ENCODE results near the gene HOXC6. TPM values are rescaled to one million over a fixed set of nuclear protein-coding genes. Genes with fewer than 3 reads are reported as not detected.

HOXC6 gene
- total and polyA plus RNA-seq, 2 of the 8 experiments (the other 6 are each of a cell fraction or from before 2014, with no cell fraction given), result not detected

GRCh38 chr12:54025499-54026405 lies 2.5 kb upstream of the HOXC6 start:
- Histone ChIP-seq H3K79me2 (ENCODE audit: control insufficient read depth in 1 of 2, insufficient read depth in 2 of 2, low read length in 2 of 2) (no peaks in the 10 kb centered on the region), H3K9me3 (ENCODE audit: insufficient read depth in 2 of 2, low read depth in 1 of 2, low read length in 1 of 2) (no peaks in the 10 kb centered on the region), H2BK5ac (ENCODE audit: low read depth, low read length) (no peak overlapping the region), H3K56ac (replicated peaks; ENCODE audit: insufficient read length, low read depth, low read length) (no peak overlapping the region), H3K4me3 (ENCODE audit: extremely low read depth in 1 of 4, insufficient read depth in 2 of 4, low read depth in 3 of 4, low read length in 4 of 4) (no peak overlapping the region), H3K14ac (ENCODE audit: insufficient read length) (no peak overlapping the region), H3K27ac (ENCODE audit: low read depth, low read length) (no peak overlapping the region), H3K23me2 (ENCODE audit: low read depth, low read length) (no peaks in the 10 kb centered on the region), H3K4me2 (ENCODE audit: insufficient read depth in 1 of 2, low read depth in 2 of 2, low read length in 2 of 2) (no peak overlapping the region), H3K4ac (replicated peaks; ENCODE audit: insufficient read length, low read depth, low read length) (no peak overlapping the region), H3K79me1 (ENCODE audit: low read depth, low read length) (no peaks in the 10 kb centered on the region), H3K18ac (ENCODE audit: extremely low read depth, low read length) (no peak overlapping the region), H2BK15ac (ENCODE audit: low read length) (no peak overlapping the region), H2AK5ac (ENCODE audit: low read depth, low read length) (no peak overlapping the region), H4K5ac (ENCODE audit: insufficient read length, low read depth, low read length) (no peak overlapping the region), H3K4me1 (replicated peaks in 1 of 4; ENCODE audit: control insufficient read depth in 3 of 4, insufficient read depth in 4 of 4, low read length in 3 of 4) (peaks cover 0 to 7% (median 2%) of the 10 kb centered on the region in 4 experiments; a peak in 3 of 7 replicates), H2AFZ (ENCODE audit: low read length) (no peak overlapping the region), H3K27me3 (replicated peaks in 1 of 4; ENCODE audit: control insufficient read depth in 3 of 4, extremely low read depth in 1 of 4, insufficient read depth in 3 of 4, low read length in 3 of 4) (peaks cover 95 to 100% (median 99%) of the 10 kb centered on the region in 4 experiments), H4K91ac (replicated peaks; ENCODE audit: insufficient read length, low read length) (no peak overlapping the region), H4K8ac (ENCODE audit: extremely low read depth, insufficient read depth, low read length) (no peak overlapping the region), H2BK120ac (replicated peaks; ENCODE audit: low read depth, low read length) (no peak overlapping the region), H2BK12ac (ENCODE audit: low read depth, low read length) (0 out of 2 replicates have a peak overlapping the region, but pooled peaks have one; percentile 4), H2BK20ac (ENCODE audit: low read length) (no peak overlapping the region), H3K36me3 (ENCODE audit: control insufficient read depth in 2 of 4, insufficient read depth in 4 of 4, low read length in 3 of 4) (peaks cover 0 to under 1% (median 0%) of the 10 kb centered on the region in 4 experiments; a peak in 1 of 8 replicates), H3K9ac (replicated peaks in 1 of 4; ENCODE audit: extremely low read depth in 1 of 4, low read depth in 3 of 4, low read length in 3 of 4) (no peak overlapping the region), H4K20me1 (replicated peaks in 1 of 2; ENCODE audit: control insufficient read depth in 1 of 2, insufficient read depth in 2 of 2, low read length in 2 of 2) (peaks cover 17 to 22% of the 10 kb centered on the region in 2 experiments), H3K23ac (ENCODE audit: insufficient read length) (no peak overlapping the region)
- no peak for DNase-seq (ENCODE audit: low read depth in 1 of 2, low spot score in 2 of 2)
- 27% methylated on average over 7 of the region's 7 CpGs; no CpG with 5 or more reads in 1 of the 2 experiments for WGBS, 2 experiments (ENCODE audit: extremely low coverage in 1 of 2, insufficient coverage in 1 of 2, insufficient read length in 1 of 2, insufficient replicate concordance in 2 of 2, low coverage in 1 of 2, low lambda C conversion rate in 2 of 2, missing lambda C conversion rate in 1 of 2)
- no peak for TF ChIP-seq MAFK (IDR thresholded peaks at IDR 0.05; ENCODE audit: low read depth, low read length)
- TF ChIP-seq CBX5 (IDR thresholded peaks at IDR 0.05; ENCODE audit: low read depth, low read length), result no peak
- TF ChIP-seq SUZ12 (IDR thresholded peaks at IDR 0.05; ENCODE audit: low read length), result peak; percentile 15
- TF ChIP-seq RNF2 (IDR thresholded peaks at IDR 0.05; ENCODE audit: borderline replicate concordance, low read depth, low read length, missing control alignments, poor library complexity, severe bottlenecking), result peak; percentile 76
- peak; percentile 66 for TF ChIP-seq EZH2 (IDR thresholded peaks at IDR 0.05; ENCODE audit: low read depth, low read length, severe bottlenecking)
- TF ChIP-seq TCF12 (IDR thresholded peaks at IDR 0.05; ENCODE audit: low read depth, low read length), result 0 out of 2 replicates have a peak, but pooled peaks have one; percentile 44
- FAIRE-seq, result no peak
- POLR2A ChIA-PET (ENCODE audit: partially characterized antibody), result interaction anchor here (0.6 to 1.1 kb wide), 3 partner anchors 9 to 120 kb away, joined by 3 read pairs; no protein-coding TSS in a partner anchor
- CTCF ChIA-PET (ENCODE audit: partially characterized antibody), result interaction anchor here (0.9 to 20.0 kb wide), 9 partner anchors 9 to 191 kb away, joined by 3 to 339 read pairs (median 5); partner anchors contain the start of genes HOXC8 and SMUG1

Measured in H1 (cell line).